T-helper 9 cell (primary cell): ENCODE results near the gene SLN.
"Not testable (repeated sequence)": the region's sequence is repeated elsewhere in the genome, so short reads cannot be mapped to it uniquely, and the experiment has no call there.

Source experiments
- DNase-seq: peaks from one replicate; pipeline ENCODE4 v3.0.0-alpha.2; 2020
- total RNA-seq, 2 donors: gene quantifications; one replicate each; lab custom pipeline; 2026; lab: John Stamatoyannopoulos, UW

The SLN gene
- 0 reads per million in 2 donors for total RNA-seq

GRCh38 chr11:107711861-107712755 is at the start of gene SLN:
SLN (minus strand) TSS chr11:107712056.
- no peak for DNase-seq

DNA sequence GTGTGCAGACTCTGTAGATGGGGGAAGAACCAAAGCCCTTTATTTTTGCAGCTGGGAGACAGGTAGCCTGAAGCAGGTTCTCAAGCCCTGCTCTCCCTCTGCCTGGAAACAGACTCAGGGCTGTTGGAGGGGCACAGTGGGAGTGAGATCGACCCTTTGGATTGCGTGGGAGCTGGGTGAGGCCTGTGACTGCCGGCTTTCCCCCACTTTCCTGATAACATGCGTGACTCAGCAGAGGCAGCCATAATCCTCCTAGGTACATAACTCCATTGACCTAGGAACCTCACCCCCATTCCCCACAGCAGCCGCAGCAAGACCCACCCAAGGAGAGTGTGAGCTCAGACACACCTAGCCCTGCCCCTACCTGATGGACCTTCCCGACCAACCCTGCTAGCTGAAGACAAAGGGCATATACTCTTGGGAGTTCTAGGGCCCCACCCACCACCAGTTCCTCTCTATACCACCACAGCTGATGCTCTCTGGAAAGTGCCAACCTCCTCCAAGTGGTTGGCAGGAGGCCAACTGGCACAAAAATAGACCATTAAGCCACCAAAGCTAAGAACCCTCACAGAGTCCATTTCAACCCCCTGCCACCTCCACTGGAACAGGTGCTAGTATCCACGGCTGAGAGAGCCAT is 47.0 kb upstream of the SLN start:
- DNase-seq: not testable (repeated sequence)

- no peak for DNase-seq
Observed at GRCh38 chr11:107757661-107758060, 45.8 kb upstream of the SLN start.

GRCh38 chr11:107756553-107756952 is 44.7 kb upstream of the SLN start:
- DNase-seq: no peak

GRCh38 chr11:107752949-107753822 is 41.3 kb upstream of the SLN start:
- DNase-seq: no peak

DNA sequence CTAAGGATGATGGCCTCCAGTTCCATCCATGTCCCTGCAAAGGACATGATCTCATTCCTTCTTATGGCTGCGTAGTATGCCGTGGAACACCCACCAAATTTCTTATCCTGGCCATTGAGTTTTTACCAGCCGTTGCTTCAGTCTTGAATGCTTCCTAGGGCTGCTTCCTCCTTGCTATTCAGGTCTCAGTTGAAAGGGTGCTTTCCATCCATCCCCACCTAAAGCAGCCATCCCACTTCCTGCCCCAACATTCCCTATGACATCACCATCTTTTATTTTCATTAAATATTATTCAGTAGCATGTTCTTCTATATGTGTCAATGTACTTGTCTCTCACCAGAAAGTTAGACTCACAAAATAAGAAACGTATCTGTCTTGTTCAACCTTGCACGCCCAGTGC is 40.7 kb upstream of the SLN start:
- no peak for DNase-seq

DNA sequence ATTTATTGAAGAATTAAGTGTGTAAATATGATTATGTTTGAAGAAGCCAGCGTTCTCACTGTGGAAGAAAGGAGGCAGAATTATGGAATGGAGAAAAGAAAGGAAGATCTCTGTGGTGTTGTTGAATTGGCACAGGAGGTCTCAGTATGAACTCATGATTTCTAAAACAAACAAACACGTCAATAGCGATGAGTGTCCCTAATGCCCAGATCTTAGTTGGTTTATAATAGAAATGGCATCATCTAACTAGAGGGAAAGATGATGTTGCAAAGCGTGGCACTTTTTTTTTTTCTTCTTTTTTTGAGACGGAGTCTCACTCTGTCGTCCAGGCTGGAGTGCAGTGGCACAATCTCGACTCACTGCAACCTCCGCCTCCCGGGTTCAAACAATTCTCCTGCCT is 39.2 kb upstream of the SLN start:
- DNase-seq: no peak

DNA sequence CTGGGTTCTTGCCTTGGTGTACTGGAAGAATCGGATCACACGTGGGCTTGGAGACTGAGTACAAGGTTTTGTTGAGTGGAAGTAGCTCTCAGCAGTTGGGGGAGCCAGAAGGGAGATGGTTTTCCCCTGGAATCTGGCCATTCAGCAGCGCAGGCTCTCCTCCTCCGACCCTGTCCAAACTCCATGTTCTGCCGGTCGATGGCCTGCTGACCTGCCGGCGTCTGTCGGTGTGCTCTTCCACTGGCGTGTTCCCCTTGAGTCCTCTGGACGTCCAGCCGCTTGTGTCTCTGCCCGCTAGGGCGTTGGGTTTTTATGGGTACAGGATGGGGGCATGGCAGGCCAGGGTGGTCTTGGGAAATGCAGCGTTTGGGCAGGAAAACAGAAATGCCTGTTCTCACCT is 38.5 kb upstream of the SLN start:
- no peak for DNase-seq

DNA sequence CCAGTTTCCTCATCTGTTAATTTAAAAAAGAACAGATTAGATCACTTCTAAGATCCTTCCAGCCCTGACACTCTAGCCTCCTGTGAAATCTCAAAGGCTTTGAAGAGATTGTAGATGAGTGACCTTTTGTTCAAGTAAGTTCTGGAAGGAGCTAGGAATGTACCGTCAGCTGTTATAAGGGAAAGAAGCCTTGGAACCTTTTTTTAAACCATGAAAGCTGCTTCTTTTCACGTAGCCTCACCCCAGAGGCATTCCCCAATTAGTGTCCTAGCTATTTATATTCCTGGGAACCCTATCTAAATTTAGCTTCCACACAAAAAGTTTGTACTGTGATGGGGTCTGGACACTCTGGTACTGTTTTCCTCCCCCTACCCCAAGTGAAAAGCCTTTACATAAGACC is 35.8 kb upstream of the SLN start:
- no peak for DNase-seq

GRCh38 chr11:107744736-107745135 is 32.9 kb upstream of the SLN start:
- no peak for DNase-seq

- DNase-seq: no peak
Observed at GRCh38 chr11:107743191-107743590, 31.3 kb upstream of the SLN start.

DNA sequence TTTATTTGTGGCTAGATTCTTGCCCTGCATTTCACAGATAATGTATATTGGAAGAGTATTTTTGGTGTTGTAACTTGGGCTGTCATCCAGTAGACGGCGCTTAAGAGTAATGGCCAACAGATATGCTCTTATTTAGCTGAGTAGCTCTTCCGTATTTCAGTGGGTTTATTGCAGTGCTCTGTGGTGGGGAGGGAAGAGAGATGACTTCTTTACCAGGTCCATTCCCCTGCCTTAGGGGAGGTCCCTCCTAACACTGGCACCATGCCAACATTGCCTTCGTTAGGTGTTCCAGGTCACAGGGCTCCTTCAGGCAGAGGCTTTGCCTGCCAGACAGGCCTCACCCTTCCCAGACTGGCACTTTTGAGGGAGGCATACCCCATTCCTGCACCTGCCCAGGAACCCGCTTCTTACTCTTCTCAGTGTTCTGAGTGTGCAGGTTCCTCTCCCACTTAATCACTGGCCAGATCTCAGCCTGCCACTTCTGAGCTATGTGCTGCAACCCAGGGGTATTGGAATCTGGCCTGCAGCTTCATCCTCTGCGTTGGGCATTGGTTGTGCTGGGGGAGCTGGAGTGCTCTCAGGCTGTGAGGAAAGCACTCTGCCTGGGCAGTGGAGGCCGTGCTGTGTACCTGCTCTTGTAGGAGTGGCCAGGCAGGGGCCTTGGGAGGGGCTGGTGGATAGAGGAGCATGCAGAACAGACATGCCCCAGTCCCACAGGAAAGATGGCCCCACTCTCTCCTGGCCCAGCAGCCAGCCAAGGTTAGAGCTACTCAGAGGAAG is 29.4 kb upstream of the SLN start:
- no peak for DNase-seq

DNA sequence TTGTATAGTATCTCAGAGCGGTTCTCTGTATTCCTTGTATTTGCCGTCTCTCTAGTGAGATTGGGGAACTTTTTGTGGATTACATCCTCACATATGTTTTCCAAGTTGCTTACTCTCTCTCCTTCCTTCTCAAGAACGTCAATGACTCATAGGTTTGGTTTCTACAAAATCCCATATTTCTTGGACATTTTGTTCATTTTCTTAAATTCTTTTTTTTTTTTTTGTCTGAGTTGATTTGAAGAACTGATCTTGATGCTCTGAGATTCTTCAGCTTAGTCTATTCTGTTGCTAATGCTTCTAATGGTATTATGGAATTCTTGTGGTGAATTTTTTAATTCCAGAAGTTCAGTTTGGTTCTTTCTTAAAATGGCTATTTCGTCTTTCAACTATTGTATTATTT is 28.4 kb upstream of the SLN start:
- DNase-seq: no peak

GRCh38 chr11:107736546-107736945 is 24.7 kb upstream of the SLN start:
- DNase-seq: no peak

DNA sequence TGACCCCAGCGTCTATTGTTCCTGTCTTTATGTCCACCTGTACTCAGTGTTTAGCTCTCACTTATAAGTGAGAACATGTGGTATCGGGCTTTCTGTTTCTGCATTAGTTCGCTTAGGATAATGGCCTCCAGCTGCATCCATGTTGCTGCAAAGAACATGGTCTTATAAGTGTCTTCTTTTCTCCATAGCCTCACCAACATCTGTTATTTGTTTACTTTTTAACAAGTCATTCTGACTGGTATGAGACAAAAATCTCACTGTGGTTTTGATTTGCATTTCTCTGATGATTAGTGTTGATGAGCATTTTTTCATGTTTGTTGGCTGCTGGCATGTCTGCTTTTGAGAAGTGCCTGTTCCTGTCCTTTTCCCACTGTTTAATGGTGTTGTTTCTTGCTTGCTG is 21.7 kb upstream of the SLN start:
- no peak for DNase-seq

DNA sequence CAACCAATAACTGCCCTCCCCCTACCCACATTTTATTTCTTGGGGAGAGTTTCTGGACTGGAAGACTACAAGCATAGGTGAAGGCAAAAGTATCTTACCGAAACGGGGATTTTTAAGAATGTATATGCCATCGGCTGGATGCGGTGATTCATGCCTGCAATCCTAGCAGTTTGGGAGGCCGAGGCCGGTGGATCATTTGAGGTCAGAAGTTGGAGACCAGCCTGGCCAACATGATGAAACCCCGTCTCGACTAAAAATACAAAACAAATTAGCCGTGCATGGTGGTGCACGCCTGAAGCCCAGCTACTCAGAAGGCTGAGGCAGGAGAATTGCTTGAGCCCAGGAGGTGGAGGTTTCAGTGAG is 20.8 kb upstream of the SLN start:
- DNase-seq: no peak

DNA sequence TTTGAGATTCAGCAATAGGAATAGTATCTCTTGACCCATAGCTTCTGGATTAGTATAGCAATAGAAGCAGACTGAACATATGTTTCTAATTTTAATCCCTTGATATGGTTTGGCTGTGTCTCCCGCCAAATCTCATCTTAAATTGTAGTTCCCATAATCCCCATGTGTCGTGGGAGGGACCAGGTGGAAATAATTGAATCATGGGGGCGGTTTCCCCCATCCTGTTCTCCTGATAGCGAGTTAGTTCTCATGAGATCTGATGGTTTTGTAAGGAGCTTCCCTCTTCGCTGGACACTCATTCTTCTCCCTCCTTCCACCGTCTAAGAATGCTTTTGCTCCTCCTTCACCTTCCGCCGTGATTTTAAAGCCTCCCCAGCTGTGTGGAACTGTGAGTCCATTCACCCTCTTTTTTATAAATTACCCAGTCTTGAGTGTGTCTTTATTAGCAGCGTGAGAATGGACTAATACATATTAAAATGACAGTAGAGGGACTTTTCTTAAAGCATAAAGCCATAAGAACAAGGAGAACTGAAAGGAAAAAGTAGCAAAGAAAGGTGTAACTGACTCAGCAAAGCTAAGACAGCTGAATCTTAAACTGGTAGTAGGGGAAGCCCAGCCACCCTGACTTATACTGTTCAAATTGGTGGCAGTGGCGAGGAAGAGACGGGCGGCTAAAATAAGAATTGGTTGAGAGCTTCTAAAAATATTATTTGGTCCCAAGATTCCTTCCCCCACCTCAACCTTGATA is 20.3 kb upstream of the SLN start:
- DNase-seq: no peak

- no peak for DNase-seq
Observed at GRCh38 chr11:107722662-107723061, 10.8 kb upstream of the SLN start.

GRCh38 chr11:107721207-107721606 is 9.4 kb upstream of the SLN start:
- DNase-seq: no peak

DNA sequence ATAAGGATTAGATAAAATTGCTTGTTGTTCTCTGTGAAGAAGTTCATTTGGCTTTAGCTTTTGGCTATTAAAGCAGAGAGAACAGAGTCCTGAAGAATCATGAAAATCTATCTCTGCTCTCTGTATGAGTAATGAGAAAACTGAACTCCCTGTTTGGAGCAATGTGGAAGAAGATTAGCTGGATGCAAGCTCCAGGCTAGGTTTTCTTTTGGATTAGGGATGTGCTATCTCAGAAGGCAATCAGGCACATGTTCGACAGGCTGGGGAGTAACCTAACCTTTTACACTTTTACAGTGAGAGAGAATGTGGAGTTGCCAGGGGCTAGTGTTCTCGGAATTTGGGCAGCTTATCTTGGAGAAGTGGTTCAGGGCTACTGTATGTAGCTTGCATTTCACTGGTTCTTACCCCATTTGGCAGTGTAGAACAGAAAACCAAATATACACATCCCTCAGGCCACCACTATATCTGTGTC is 8.5 kb upstream of the SLN start:
- no peak for DNase-seq

DNA sequence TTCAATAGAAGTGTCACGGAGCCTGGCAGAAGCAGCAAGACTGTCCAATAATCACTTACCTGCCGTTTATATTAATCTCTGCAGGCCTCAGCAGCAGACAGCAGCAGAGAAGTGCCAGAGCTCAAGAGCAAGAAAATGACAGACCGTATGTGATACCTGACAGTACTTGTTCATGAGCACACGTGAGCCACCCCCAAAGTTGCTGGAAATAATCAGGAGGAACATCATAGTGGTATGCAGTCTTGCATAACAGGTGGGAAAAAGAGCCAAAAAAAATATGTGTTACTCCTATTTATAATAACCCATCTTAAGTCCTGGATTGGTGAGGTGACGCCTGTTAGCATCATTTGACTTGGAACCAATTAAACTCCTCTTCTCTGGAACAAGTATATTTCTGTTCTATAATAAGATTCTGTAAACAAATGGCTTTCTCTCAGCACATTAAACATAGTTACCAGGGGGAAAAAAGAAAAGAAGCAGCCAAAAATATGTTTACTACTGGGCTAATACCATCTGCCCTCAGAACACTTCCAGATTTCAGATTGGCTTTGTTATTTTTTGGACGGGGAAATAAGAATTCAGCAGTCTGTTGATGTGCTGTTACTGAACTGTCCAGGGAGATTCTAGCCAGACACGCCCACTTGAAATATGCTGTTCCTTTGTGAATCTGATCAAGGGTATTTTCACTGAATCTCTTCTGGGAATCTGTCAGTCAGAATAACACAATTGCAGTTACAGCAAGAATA is 7.9 kb upstream of the SLN start:
- no peak for DNase-seq
